UCSD-AML1 (cell line): Measurements from ENCODE around the gene MYO5B.

Source experiments
- DNase-seq: peaks from one replicate; lab custom pipeline; 2025; ENCODE audit not compliant: unreplicated experiment; lab: John Stamatoyannopoulos, UW

The MYO5B gene

DNA sequence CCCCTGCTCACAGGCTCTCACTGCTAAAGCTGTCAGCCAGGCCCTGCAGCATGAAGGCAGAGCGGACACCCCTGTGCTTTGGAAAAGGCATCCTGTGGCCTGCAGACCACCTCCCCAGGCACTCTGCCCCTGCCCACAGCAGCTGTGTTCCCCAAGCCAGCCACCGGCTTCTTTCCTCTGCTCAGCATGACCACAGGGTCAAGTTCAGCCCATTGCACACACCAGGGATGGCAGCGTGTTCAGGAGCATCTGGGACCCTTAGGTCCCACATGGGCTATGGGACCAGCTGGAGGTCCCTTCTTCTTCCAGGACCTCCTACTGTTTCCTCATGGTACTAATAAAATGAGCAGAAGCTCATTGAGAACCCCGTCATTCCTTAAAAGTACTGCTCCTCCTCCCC lies 263.2 kb downstream of the MYO5B start:
- no peak for DNase-seq

DNA sequence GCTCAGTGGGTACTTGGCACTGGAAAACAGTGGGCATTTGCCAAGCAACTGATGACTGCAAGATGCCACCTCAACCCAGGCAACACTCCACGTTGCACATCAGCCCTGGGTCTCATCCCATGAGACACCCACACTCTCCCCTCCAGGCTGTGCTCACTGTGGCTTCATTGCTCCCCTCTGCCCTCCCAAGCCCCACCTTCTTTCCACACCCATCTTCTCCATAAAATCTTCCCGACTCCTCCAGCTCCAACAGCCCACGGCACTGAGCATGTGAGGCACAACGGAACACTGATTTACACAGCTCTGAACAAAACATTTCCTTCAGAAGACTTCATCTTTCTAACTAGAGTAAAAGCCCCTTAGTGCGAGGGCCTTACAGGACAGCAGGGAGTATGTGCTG lies 263.8 kb downstream of the MYO5B start:
- no peak for DNase-seq

DNA sequence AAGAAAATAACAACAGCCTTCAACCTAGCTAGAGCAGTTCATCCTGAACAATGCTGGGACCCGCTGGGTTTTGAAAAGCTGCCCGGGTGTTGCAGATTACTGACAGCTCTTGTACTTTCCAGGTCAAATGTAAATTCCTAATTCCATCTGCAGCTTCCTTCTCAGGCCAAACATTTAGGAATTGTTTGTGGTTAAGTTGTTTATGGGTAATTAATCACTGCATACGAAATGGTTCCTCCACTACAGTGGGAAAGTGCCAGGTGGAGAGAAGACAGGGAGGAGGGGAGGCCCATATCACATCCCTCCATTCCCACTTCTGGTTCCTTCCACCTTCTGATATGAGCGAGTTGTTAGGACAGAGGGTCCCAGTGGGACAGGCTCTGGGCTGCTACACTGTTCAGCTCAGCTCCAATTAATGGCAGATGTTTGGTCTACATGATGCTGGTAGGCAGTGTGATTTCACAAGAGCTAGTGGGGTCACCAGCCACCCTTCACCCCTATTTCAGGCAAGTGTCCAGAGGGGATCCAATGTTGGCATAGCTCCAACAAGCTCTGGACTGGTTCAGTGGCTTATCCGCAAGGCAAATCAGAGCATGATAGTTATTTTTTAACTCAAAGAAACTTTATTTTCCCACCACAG lies 268.7 kb downstream of the MYO5B start:
- DNase-seq, result no peak

DNA sequence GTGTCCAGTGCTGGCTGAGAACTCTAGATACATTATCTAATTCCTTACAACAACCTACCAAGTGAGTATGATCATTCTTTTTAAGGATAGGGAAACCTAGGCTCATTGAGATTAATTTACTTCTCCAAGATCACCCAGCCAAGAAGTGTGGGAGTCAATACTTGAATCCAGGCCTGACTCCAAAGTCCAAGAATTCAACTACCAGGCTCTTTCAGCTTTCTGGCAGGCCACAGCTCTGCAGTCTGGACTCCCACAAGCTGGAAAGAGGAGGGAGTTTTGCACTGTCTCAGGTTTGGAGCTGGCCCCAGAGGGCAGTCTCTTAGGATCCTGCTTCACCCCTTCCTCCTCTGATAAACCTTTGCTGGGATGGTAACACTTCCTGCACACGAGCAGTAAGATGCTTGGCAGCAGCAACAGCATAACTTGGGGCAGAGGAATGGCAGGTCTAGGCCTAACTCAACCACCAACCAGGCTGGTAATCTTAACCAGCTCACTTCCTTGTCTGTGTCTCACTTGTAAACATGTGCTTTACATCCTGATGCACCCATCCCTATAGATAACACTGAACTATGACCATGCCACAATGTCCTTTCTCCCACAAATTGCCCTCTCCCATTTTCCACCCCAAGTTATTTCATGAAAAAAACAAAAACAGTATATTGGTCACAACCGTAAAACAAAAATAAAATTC lies 270.5 kb downstream of the MYO5B start:
- no peak for DNase-seq

DNA sequence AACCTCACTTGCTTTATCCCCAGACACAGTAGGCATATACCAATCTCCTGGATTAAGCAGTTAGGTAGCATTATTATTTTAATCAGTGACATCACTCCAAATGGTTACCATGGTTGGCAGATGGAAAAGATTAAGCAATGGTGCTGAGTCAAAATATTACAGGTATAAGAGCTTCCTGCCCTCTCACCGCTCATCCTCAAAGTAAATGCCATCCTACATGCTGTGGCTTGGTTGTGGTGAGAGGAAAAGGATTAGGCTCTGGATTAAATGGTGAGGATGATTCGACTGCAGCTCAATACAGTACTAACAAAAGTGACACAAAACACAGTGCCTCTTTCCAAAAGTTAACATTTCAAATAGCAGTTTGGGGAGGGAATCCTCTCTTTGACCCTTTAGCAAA lies 272.7 kb downstream of the MYO5B start:
- no peak for DNase-seq

DNA sequence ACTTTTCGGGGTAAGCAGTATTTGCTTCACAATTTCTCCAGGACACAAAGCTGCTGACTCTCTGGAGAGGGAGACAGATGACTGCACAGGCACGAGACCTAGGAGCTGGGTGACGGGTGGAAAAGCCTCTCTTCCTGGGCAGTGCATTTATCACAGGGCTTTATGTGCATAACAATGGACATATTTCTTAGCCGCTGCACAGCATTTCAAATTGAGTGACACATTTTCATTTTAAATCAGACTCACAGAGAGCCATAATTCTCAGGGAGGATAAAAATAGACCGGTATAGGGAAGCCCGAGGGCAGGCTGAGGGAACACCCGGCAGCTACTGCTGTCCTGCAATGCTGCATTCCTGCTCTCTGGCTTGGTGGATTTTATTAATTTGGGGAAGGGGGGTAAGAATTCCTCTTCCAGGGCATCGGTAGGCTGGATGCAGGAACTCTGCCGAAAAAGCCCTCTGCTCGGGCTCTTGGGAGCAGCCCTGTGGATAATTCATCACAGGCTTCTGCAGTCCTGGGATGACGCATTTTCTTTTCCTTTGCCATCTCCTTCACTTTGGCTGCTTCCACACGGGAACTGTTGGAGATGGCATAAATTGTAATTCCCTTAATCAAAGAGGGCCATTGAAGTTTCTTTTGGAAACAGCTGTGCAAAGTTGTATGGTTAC lies 273.5 kb downstream of the MYO5B start:
- no peak for DNase-seq

DNA sequence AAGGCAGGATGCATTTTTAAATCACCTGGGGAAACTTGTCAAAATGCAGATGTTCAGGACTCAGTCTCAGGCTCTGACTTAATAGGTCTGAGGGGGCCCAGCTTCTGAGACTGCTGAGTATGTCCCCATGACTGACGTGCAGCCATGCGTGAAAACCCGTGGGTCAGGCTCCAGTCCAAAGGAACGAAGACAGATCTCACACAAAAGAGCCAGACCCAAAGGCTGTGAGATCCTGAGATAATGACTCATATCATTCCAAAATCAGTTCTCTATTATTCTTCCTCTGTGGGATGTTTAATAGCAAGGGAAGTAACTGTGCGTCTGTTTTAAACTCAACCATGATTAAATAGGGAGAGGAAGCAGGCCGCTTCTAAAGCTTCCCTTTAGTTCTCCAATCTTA lies 274.2 kb downstream of the MYO5B start:
- DNase-seq, result no peak

DNA sequence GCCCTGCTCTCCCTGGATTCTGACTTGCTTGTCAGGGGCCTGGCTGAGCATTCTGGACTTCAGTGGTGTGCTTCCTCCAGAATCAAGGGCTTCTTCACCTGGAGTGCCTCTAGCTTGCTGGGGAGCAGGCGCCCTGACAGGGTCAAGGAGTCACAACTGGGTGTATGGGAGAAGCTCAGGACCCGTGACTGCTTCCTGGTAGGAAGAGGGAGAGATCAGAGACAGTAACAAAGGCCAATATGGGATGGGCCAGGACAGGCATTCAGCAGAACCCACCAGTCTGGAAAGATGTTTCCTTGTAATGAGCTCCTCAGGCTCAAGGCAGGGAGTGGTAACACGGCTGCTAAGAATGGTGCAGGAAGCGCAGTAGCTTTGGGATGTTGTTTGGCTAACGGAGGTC lies 277.2 kb downstream of the MYO5B start:
- DNase-seq, result no peak

DNA sequence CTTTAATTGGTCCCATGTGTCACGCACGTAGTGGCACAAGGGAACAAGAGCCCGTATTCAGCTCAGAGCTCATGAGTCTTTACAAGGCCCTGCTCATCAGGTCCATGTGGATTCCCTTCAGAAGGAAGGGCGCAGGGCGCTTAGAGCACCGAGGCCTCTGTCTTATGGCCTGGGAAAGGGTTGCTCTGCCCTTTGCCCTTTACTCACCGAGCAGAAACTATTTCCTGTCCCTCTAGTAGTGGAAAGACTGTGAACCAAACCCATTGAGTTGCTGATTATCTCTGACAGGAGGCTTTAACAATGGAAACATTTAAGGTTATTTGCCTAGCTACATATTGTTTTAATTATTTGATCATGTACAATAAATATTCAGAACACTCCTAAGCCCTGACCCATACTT lies 279.6 kb downstream of the MYO5B start:
- DNase-seq, result no peak

DNA sequence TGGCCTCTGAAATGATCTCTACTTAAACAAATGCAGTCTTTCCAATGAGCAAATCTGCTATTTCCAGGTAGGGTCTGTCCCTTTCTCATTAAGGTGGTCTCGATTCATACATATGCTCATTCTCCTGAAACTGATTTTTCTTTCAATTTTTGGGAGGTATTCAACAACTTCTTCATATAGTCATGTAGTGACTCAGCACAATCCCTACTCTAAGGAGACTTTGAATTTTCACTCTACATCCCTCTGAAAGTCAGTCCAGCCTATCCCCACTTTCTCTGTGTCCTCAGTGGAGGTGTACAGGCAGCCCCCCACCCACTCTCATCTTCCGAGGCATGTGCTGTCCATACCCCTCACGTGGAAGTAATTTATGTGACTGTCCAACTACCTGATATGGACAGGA lies 281.7 kb downstream of the MYO5B start:
- no peak for DNase-seq

DNA sequence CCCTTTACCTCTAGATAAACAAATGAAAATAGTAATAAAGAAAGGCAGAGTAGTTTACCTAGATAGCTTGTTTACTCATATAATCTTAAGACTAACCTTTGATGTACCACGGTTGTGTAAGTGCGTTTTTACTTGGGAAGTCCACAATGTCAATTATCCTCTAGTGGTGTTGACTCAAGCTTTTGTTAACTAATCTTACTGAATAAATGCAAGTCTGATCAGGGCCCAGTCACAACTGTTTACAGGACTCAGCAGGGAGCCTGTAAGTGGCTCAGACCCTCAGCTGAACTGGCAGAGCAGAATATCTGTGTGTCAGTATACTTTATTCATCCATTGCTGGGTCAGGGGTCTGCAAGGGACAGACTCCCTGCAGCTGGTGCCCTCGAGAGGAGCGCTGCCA lies 283.5 kb downstream of the MYO5B start:
- no peak for DNase-seq

DNA sequence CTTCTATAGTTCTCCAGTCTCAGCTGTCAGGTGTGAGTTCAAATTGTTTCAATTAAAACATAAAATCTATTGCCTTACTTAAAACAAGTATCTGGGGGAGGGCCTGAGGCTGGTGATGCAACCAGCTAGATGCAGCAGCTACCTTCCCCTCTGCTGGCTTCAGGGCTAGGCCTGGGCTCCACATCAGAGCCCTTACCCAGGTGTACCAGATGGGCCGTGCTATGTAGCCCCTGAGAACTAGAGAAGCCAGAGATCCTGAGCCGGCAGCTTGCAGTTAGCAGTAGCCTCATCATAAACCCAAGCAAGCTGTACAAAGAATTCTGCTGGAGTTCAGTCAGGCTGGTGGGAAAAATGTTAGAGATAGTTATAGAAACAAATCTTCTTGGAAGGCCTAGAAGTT lies 284.0 kb downstream of the MYO5B start:
- no peak for DNase-seq

DNA sequence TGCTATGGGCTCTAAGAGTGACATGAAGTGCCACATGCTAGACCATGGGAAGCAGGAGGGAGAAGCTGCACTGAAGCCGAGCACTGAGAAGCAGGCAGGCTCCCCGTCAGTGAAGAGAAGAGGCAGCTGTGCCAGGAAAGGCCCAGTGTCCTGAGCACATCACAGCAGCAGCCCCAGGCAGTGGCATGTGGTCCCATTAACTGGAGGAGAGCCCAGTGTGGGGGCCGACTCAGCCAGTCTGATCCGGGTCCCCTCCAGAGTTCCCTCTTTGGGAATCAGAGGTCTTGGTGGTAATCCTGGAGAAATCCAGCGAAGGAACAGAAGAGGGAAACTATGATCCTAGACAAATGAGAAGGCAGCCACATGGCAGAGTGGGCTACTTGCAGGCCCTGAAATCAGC lies 284.9 kb downstream of the MYO5B start:
- no peak for DNase-seq

DNA sequence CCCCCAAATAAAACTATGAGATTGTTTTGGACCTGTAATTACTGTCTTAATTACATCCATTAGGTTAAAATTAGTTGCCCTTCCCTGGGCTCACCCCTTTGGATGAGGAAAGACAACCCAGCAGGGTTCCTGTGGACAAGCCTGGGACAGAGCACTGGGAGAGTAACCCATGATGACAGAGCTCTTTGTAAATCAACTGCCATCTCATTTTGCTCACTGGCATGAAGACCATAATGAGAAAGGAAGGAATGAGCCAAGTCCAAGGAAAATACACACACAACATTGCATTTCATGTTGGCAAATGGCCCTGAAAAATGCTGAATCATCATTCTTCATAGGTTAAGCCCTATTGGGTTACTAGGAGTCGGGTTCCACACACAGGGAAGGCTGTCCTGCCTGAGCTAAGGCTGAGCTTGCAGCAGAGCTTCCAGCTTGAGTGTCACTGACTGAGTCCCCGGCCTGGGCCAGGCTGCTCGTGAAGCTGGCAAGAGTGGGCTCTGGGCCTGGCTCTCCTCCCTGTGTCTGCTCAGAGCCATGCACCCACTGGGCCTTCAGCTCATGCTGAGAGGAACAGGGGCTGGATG lies 287.5 kb downstream of the MYO5B start:
- no peak for DNase-seq

DNA sequence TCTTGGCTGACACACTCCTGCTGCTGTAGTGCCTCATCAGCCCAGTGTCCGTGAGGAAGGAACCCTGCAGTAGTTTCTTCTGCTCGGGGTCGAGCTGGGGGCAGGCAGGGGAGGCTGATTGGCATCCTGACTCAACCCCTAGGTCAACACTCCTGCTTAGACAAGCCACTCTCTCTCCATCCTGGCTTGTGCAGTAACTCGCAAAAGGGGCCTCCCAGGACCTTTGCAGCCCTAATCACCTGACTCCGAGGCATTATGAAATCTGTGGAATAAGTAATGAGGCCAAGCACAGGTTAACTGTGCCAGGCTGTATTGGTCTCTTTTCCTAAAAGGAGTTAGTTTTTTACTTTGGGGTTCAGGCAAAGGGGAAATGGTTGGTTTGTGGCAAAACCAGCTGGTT lies 289.2 kb downstream of the MYO5B start:
- DNase-seq, result no peak

DNA sequence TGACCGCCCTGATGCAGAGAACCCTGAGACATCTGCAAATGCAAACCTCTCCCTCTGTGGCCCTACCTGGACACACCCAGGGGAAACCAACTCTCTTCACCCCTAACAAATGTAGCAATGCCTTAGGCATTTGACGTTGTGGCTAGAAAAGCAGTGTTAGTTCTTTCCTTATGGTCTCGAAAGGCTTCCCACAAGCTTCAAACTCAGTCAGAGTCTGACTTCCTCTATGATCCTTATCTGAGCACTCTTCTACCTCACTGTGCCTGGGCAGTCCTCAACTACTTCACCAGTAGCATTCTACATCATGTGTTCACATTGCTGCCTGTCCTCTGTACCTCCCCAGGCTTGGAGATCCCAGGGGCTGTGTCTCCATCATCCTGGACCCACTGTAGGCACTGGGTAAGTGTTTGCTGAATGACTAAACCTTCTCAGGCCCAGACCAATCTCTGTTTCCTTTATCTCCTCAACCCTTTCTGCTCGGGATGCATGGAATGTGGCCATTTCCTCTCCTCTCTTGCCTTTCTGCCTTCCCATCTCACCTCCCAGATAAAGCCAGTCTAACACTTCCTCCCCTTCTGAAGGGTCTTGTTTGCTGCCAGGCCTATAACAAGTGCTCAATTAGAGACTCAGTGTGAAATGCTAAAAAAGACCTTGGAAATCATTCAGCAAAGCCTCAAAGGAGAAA lies 289.9 kb downstream of the MYO5B start:
- DNase-seq, result no peak

DNA sequence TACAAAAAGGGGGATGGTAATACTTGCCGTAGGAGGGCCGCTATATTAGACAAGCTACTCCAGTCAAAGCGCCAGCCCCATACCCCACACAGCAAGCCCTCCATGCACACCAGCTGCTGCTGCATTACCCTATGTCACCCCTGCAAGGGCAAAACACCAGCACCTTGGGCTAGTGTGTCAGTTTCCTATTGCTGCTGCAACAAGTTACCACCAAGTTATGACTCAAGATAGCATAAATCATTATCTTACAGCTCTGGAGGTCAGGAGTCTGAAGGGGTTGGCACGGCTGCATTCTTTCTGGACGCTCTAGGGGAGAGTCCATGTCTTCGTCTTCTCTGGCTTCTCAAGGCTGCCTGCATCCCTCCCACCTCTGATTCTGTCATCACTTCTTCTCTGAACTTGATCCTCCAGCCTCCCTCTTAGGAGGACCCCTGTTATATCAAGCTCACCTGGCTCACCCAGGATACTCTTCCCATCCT lies 293.0 kb downstream of the MYO5B start:
- no peak for DNase-seq

DNA sequence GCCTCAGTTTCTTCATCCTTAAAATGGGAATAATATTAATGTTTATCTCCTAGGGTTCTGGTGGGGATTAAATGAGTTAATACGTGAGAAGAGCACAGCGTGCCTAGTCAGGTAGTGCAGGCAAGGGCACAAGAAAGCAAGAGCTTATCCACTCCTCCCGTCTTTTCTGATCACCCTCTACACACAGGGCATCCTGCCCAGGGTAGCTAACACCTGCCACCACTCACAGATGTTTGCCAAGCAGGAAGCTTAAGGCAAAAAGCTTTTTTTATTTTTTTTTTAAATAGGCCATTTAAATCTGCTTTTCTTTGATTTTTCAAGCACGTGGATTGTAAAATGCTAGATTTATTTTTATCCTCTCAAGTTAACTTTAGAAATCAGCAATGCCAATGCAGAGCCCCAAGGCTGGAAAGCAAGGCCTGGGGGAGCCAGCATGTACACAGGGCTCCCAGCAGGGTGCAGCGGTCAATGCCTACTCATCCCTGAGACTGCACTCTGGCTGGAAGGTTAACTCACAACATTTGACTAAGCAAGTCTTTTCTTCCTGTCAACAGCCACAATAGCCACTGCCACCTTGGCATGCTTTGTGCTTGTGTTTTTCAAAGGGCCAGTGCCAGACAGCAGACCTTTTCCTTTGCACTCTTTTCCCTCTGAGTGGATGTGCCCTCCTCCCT lies 295.2 kb downstream of the MYO5B start:
- DNase-seq, result no peak

DNA sequence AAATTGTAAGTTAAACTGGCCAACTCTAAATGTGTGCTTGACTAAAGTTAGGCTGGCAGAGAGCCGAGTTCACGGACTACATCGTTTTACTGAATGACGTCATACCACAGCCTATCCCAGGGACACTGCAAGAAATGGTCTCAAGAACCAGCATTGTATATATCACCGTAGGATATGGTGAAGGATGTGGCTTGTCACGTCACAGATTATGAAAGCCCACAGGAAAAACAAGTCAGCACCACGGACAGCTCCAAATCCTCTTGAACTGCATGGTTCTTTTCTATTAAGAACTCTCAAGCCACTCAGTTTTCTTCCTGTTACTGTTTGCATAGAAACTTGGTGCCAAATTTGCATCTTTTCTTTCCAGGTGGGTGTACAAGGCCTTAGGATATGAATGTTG lies 296.5 kb downstream of the MYO5B start:
- DNase-seq, result peak; percentile 71

DNA sequence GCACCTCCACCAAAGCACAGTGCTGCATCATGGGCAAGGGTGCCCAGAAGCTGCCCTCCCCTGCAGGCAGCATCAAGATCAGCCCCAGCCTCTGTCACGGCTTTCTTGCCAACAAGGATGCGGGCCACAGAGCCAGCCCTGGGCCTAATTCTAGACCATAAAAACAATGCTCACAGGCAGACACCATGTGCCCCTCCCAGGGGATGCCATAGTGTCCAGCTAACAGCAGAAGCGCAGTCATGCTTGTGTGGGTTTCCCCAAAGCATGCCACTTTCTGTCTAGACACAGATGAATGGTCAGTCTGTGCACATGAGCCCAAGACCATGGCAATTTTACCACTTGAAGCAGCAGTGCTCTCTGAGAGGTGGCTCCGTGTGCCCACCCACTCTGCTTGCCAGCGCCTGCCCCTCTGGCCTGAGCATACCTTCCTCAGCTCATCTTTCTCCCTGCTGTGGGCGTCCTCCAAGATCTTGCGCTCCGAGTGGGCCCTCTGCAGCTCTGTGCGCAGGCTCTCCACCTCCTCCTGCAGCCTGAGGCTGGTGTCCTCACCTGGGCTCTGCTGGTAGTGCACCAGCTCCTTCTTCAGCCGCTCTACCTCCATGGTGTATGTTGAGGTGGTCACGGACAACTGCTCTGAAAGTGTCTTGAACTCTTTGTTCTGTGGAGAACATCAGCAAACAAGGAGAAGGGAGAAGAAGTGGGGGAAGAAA lies 300.3 kb downstream of the MYO5B start:
- no peak for DNase-seq
